ENCODE measurements around the gene PAGR1. TPM values are rescaled to one million over a fixed set of nuclear protein-coding genes. Genes with fewer than 3 reads are reported as not detected.
"Not testable (repeated sequence)": the region's sequence is repeated elsewhere in the genome, so short reads cannot be mapped to it uniquely, and the experiment has no call there.

PAGR1 gene
- polyA plus RNA-seq, 1 experiment = 15.6 TPM

GRCh38 chr16:29770250-29770929, 45.6 kb upstream of the PAGR1 start:
- no peak for DNase-seq (ENCODE audit: low read depth)
- Histone ChIP-seq H3K27me3 (ENCODE audit: control insufficient read depth, insufficient read depth, low read length) (peaks cover 6% of the 10 kb centered on the region), H3K36me3 (ENCODE audit: control insufficient read depth, insufficient read depth, low read length) (no peaks in the 10 kb centered on the region), H3K4me3 (ENCODE audit: low read depth, low read length) (no peak overlapping the region)
- POLR2A ChIA-PET = no interaction called here
- TF ChIP-seq CTCF (IDR thresholded peaks at IDR 0.05; ENCODE audit: insufficient read depth, low read depth, low read length) = no peak
- CTCF ChIA-PET = interaction anchor here (1.0 to 1.7 kb wide), 2 partner anchors 13 to 20 kb away, joined by 3 to 4 read pairs; partner anchors contain the start of gene KIF22

GRCh38 chr16:29772330-29772729, 43.6 kb upstream of the PAGR1 start:
- H3K36me3 ChIP-seq (ENCODE audit: control insufficient read depth, insufficient read depth, low read length); H3K27me3 ChIP-seq (ENCODE audit: control insufficient read depth, insufficient read depth, low read length); DNase-seq (ENCODE audit: low read depth); H3K4me3 ChIP-seq (ENCODE audit: low read depth, low read length); POLR2A ChIA-PET: not testable (repeated sequence)
- CTCF ChIA-PET = interaction anchor here (1.1 to 1.5 kb wide), 2 partner anchors 13 to 18 kb away, joined by 3 to 4 read pairs; no protein-coding TSS in a partner anchor

GRCh38 chr16:29774730-29775129, 41.2 kb upstream of the PAGR1 start:
- no peak overlapping the region for H3K4me3 ChIP-seq (ENCODE audit: low read depth, low read length)
- TF ChIP-seq CTCF (IDR thresholded peaks at IDR 0.05; ENCODE audit: insufficient read depth, low read depth, low read length) = no peak
- ChIA-PET CTCF (interaction anchor here (0.6 to 2.0 kb wide), 4 partner anchors 10 to 60 kb away, joined by 3 to 11 read pairs (median 3); partner anchors contain the start of gene KIF22), POLR2A (no interaction called here)
- H3K27me3 ChIP-seq (ENCODE audit: control insufficient read depth, insufficient read depth, low read length) = peaks cover 6% of the 10 kb centered on the region
- no peaks in the 10 kb centered on the region for H3K36me3 ChIP-seq (ENCODE audit: control insufficient read depth, insufficient read depth, low read length)
- DNase-seq (ENCODE audit: low read depth) = no peak

GRCh38 chr16:29775742-29776408, 40.1 kb upstream of the PAGR1 start:
- CTCF ChIA-PET = interaction anchor here (1.0 kb wide), 2 partner anchors 9 to 37 kb away, joined by 3 read pairs; no protein-coding TSS in a partner anchor
- DNase-seq (ENCODE audit: low read depth) = no peak
- TF ChIP-seq CTCF (IDR thresholded peaks at IDR 0.05; ENCODE audit: insufficient read depth, low read depth, low read length) = no peak
- no peak overlapping the region for H3K4me3 ChIP-seq (ENCODE audit: low read depth, low read length)
- H3K27me3 ChIP-seq (ENCODE audit: control insufficient read depth, insufficient read depth, low read length) = peaks cover 2% of the 10 kb centered on the region; the same call in 1 of the 2 replicates
- POLR2A ChIA-PET = no interaction called here
- H3K36me3 ChIP-seq (ENCODE audit: control insufficient read depth, insufficient read depth, low read length) = no peaks in the 10 kb centered on the region

GRCh38 chr16:29777576-29778350, 38.2 kb upstream of the PAGR1 start, which contains the start of gene ZG16:
Gene ZG16, plus strand, starts transcription at chr16:29778256. Its CDS starts 1,011 bp downstream, at chr16:29779267.
- Histone ChIP-seq H3K36me3 (ENCODE audit: control insufficient read depth, insufficient read depth, low read length) (no peaks in the 10 kb centered on the region), H3K27me3 (ENCODE audit: control insufficient read depth, insufficient read depth, low read length) (peaks cover 6% of the 10 kb centered on the region), H3K4me3 (ENCODE audit: low read depth, low read length) (no peak within 1 kb of the TSS)
- POLR2A ChIA-PET = no interaction called here
- no peak for DNase-seq (ENCODE audit: low read depth)
- CTCF ChIA-PET = interaction anchor here (0.7 to 1.7 kb wide), 2 partner anchors 10 to 12 kb away, joined by 3 to 5 read pairs; partner anchors contain the start of gene KIF22
- no peak for TF ChIP-seq CTCF (IDR thresholded peaks at IDR 0.05; ENCODE audit: insufficient read depth, low read depth, low read length)

Measured in BJ (cell line).